ENCODE data around the gene CHPT1. TPM values are rescaled to one million over a fixed set of nuclear protein-coding genes. Genes with fewer than 3 reads are reported as not detected.

Gene CHPT1
- total RNA-seq, 2 donors from 2014 or later: 17.2 to 22.1 TPM

DNA sequence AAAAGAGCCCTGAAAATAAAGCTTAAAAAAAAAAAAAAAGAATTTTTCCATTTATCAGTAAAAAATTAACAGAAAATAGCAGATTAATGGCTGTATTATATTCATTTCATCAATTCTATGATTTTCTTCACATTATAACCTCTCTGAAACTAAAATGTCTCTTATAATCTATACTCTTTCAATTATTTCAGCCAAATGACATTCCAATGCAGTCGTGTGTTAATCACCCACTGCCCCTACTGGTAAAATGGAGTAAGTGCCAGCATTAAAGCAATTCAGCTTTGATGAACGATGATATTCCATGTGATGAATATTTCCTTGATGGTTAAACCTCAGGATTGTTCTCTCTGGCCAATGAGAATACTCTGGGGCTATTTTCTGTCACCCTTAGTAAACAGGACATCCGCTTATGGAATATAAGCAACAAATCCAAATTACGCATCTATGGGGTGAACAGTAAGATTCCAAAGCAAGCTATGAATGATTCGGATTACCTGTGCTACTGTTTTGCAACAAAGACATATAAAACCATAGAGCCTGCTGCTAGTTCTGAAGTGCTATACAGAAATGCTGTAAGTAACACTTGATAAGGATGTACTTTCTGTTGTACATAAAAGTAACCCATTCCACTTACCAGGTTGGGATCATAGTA, 62.1 kb downstream of the CHPT1 start:
- peaks cover 15% of the 10 kb centered on the region for H3K36me3 Mint-ChIP-seq (ENCODE audit: low read depth)
- H3K27ac Mint-ChIP-seq: no peak overlapping the region
- H3K27ac ChIP-seq (ENCODE audit: low read depth, low read length): no peak overlapping the region
- no peak overlapping the region for H3K4me3 Mint-ChIP-seq
- no peak overlapping the region for H3K4me3 ChIP-seq (ENCODE audit: low read length)
- 79 to 89% methylated on average over 5 of the region's 5 CpGs for WGBS, 2 experiments (ENCODE audit: insufficient coverage in 1 of 2, insufficient read length in 1 of 2)
- no peaks in the 10 kb centered on the region for H3K27me3 Mint-ChIP-seq (ENCODE audit: insufficient read depth)
- no peaks in the 10 kb centered on the region for H3K4me1 Mint-ChIP-seq
- no peaks in the 10 kb centered on the region for H3K9me3 Mint-ChIP-seq
- TF ChIP-seq, protein P1, sequence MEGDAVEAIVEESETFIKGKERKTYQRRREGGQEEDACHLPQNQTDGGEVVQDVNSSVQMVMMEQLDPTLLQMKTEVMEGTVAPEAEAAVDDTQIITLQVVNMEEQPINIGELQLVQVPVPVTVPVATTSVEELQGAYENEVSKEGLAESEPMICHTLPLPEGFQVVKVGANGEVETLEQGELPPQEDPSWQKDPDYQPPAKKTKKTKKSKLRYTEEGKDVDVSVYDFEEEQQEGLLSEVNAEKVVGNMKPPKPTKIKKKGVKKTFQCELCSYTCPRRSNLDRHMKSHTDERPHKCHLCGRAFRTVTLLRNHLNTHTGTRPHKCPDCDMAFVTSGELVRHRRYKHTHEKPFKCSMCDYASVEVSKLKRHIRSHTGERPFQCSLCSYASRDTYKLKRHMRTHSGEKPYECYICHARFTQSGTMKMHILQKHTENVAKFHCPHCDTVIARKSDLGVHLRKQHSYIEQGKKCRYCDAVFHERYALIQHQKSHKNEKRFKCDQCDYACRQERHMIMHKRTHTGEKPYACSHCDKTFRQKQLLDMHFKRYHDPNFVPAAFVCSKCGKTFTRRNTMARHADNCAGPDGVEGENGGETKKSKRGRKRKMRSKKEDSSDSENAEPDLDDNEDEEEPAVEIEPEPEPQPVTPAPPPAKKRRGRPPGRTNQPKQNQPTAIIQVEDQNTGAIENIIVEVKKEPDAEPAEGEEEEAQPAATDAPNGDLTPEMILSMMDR (conservative IDR thresholded peaks at IDR 0.05): peak; percentile 82
- H3K9me3 ChIP-seq (ENCODE audit: control insufficient read depth, low read length): no peaks in the 10 kb centered on the region
- no peaks in the 10 kb centered on the region for H3K4me1 ChIP-seq (ENCODE audit: control insufficient read depth, insufficient read depth, low read length)
- H3K27me3 ChIP-seq (ENCODE audit: control insufficient read depth, insufficient read depth, low read length, poor library complexity, severe bottlenecking): no peaks in the 10 kb centered on the region
- no peak overlapping the region for H3K9ac ChIP-seq (ENCODE audit: extremely low read depth, low read length, poor library complexity, severe bottlenecking)
- peaks cover 8% of the 10 kb centered on the region for H3K36me3 ChIP-seq (ENCODE audit: control insufficient read depth, insufficient read depth, low read length)
- DNase-seq: no peak

DNA sequence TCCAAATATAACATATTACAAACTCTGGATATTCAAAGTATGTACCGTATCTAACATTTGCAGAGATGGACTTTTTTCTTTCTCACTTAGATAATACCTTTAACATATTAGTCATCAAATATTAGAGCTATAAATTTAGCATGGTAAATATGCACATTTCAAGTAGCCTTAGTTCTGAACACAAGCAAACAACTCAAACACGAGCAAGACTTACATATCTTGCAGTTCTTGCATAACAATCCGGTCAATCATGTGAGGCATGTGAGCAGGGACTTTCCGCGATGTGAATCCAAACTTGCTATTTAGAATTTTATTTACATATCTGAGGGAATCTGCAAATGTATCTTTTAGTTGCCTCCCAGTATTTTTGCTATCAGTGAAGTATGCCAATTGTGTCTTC, 63.9 kb downstream of the CHPT1 start:
- Histone ChIP-seq H3K4me3 (ENCODE audit: low read length) (no peak overlapping the region), H3K4me1 (ENCODE audit: control insufficient read depth, insufficient read depth, low read length) (no peaks in the 10 kb centered on the region), H3K27me3 (ENCODE audit: control insufficient read depth, insufficient read depth, low read length, poor library complexity, severe bottlenecking) (no peaks in the 10 kb centered on the region), H3K36me3 (ENCODE audit: control insufficient read depth, insufficient read depth, low read length) (peaks cover 15% of the 10 kb centered on the region), H3K27ac (ENCODE audit: low read depth, low read length) (no peak overlapping the region), H3K9me3 (ENCODE audit: control insufficient read depth, low read length) (no peaks in the 10 kb centered on the region), H3K9ac (ENCODE audit: extremely low read depth, low read length, poor library complexity, severe bottlenecking) (no peak overlapping the region)
- no peak overlapping the region for H3K4me3 Mint-ChIP-seq
- H3K36me3 Mint-ChIP-seq (ENCODE audit: low read depth): peaks cover 19% of the 10 kb centered on the region
- no peak overlapping the region for H3K27ac Mint-ChIP-seq
- TF ChIP-seq, protein P1 (conservative IDR thresholded peaks at IDR 0.05): no peak
- no peak for DNase-seq
- no peaks in the 10 kb centered on the region for H3K27me3 Mint-ChIP-seq (ENCODE audit: insufficient read depth)
- H3K4me1 Mint-ChIP-seq: no peaks in the 10 kb centered on the region
- H3K9me3 Mint-ChIP-seq: no peaks in the 10 kb centered on the region
- WGBS, 2 experiments (ENCODE audit: insufficient coverage in 1 of 2, insufficient read length in 1 of 2): 98% methylated on average over 5 of the region's 5 CpGs; no CpG with 5 or more reads in 1 of the 2 experiments

DNA sequence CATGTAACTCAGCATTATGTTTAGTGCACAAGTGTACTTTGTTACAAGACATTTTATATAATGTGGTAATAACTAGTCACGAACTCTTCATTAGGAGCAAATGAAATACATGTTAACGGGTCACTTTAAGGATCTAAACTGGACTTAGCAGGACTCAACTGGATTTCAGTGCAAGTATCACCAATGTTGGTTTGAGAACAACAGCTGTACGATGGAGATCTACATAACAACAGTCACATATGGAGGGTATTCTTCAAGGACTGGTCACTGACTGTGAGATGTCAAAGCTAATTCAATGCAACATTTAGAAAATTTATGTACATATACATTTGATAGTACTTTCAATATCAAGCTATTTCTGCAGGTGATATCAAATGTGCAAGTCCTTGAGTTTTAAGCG, 64.3 kb downstream of the CHPT1 start:
- no peaks in the 10 kb centered on the region for H3K27me3 Mint-ChIP-seq (ENCODE audit: insufficient read depth)
- no peak for DNase-seq
- H3K36me3 ChIP-seq (ENCODE audit: control insufficient read depth, insufficient read depth, low read length): peaks cover 12% of the 10 kb centered on the region
- no peak overlapping the region for H3K27ac Mint-ChIP-seq
- H3K4me1 Mint-ChIP-seq: no peaks in the 10 kb centered on the region
- H3K27ac ChIP-seq (ENCODE audit: low read depth, low read length): no peak overlapping the region
- H3K4me3 ChIP-seq (ENCODE audit: low read length): no peak overlapping the region
- H3K9ac ChIP-seq (ENCODE audit: extremely low read depth, low read length, poor library complexity, severe bottlenecking): no peak overlapping the region
- no peaks in the 10 kb centered on the region for H3K4me1 ChIP-seq (ENCODE audit: control insufficient read depth, insufficient read depth, low read length)
- TF ChIP-seq, protein P1 (conservative IDR thresholded peaks at IDR 0.05): no peak
- H3K9me3 Mint-ChIP-seq: no peaks in the 10 kb centered on the region
- H3K9me3 ChIP-seq (ENCODE audit: control insufficient read depth, low read length): no peaks in the 10 kb centered on the region
- no peaks in the 10 kb centered on the region for H3K27me3 ChIP-seq (ENCODE audit: control insufficient read depth, insufficient read depth, low read length, poor library complexity, severe bottlenecking)
- no peak overlapping the region for H3K4me3 Mint-ChIP-seq
- WGBS, 2 experiments (ENCODE audit: insufficient coverage in 1 of 2, insufficient read length in 1 of 2): 88 to 100% methylated on average over 2 to 3 of the region's 4 CpGs
- H3K36me3 Mint-ChIP-seq (ENCODE audit: low read depth): peaks cover 18% of the 10 kb centered on the region

All from endodermal cell (in vitro differentiated cells).